Activated naive CD8-positive, alpha-beta T cell treated with anti-CD3 and anti-CD28 coated beads for 36 hours (primary cell): Measurements from ENCODE around the gene LIN37. TPM values are rescaled to one million over a fixed set of nuclear protein-coding genes. Genes with fewer than 3 reads are reported as not detected.
A peak's percentile ranks its signal among the peaks of the same experiment; 100 is the strongest.
"Not testable (repeated sequence)": the region's sequence is repeated elsewhere in the genome, so short reads cannot be mapped to it uniquely, and the experiment has no call there.

Experiments
- DNase-seq: peaks from one replicate; pipeline ENCODE4 v3.0.0; 2021
- H3K27ac Mint-ChIP-seq: one replicate; pipeline ENCODE4 v1.8.0; 2022; ENCODE audit warnings: mild to moderate bottlenecking, moderate library complexity, mixed read lengths
- H3K27me3 Mint-ChIP-seq: one replicate; pipeline ENCODE4 v1.8.0; 2022; ENCODE audit warnings: mild to moderate bottlenecking, mixed read lengths
- H3K36me3 Mint-ChIP-seq: one replicate; pipeline ENCODE4 v1.8.0; 2021; ENCODE audit warnings: mild to moderate bottlenecking, mixed read lengths
- H3K4me1 Mint-ChIP-seq: one replicate; pipeline ENCODE4 v1.8.0; 2021; ENCODE audit warnings: mixed read lengths
- H3K4me3 Mint-ChIP-seq: one replicate; pipeline ENCODE4 v1.8.0; 2022; ENCODE audit warnings: mild to moderate bottlenecking, moderate library complexity, mixed read lengths
- H3K9me3 Mint-ChIP-seq: one replicate; pipeline ENCODE4 v1.8.0; 2022; ENCODE audit warnings: mixed read lengths
- total RNA-seq, 2 experiments: library from RNA; stranded (reverse); gene quantifications; one replicate each; pipeline ENCODE4 v1.2.3, GENCODE V29; 2021

Gene LIN37
- total RNA-seq, 2 experiments from 2014 or later, result 5.1 to 7.0 TPM

GRCh38 chr19:35760711-35761349 lies 12.5 kb downstream of the LIN37 start:
- Mint-ChIP-seq H3K4me3 (no peak overlapping the region), H3K27ac (no peak overlapping the region), H3K9me3 (no peaks in the 10 kb centered on the region), H3K4me1 (peaks cover 18% of the 10 kb centered on the region), H3K27me3 (peaks cover 10% of the 10 kb centered on the region), H3K36me3 (peaks cover 22% of the 10 kb centered on the region)
- DNase-seq, result no peak

GRCh38 chr19:35764432-35765315 lies 16.3 kb downstream of the LIN37 start:
- Mint-ChIP-seq H3K27me3 (no peaks in the 10 kb centered on the region), H3K27ac (no peak overlapping the region)

GRCh38 chr19:35766571-35767104 lies 18.3 kb downstream of the LIN37 start:
- Mint-ChIP-seq H3K9me3 (no peaks in the 10 kb centered on the region), H3K27ac (no peak overlapping the region), H3K4me3 (no peak overlapping the region), H3K4me1 (no peaks in the 10 kb centered on the region), H3K36me3 (peaks cover 10% of the 10 kb centered on the region), H3K27me3 (no peaks in the 10 kb centered on the region)
- no peak for DNase-seq

More at GRCh38 chr19:35764432-35765315, 16.3 kb downstream of the LIN37 start:
- Mint-ChIP-seq H3K4me3 (no peak overlapping the region), H3K9me3 (no peaks in the 10 kb centered on the region), H3K36me3 (peaks cover 16% of the 10 kb centered on the region), H3K4me1 (peaks cover 2% of the 10 kb centered on the region)
- DNase-seq, result no peak

GRCh38 chr19:35767288-35768081 lies 19.1 kb downstream of the LIN37 start:
- Mint-ChIP-seq H3K4me3 (no peak overlapping the region), H3K9me3 (no peaks in the 10 kb centered on the region), H3K27ac (no peak overlapping the region), H3K27me3 (no peaks in the 10 kb centered on the region), H3K36me3 (peaks cover 4% of the 10 kb centered on the region), H3K4me1 (no peaks in the 10 kb centered on the region)
- no peak for DNase-seq

GRCh38 chr19:35768082-35768421 lies 19.7 kb downstream of the LIN37 start:
- no peaks in the 10 kb centered on the region for H3K27me3 Mint-ChIP-seq
- peaks cover 4% of the 10 kb centered on the region for H3K36me3 Mint-ChIP-seq
- no peaks in the 10 kb centered on the region for H3K4me1 Mint-ChIP-seq
- H3K27ac Mint-ChIP-seq, result no peak overlapping the region
- DNase-seq, result no peak
- H3K4me3 Mint-ChIP-seq, result no peak overlapping the region
- no peaks in the 10 kb centered on the region for H3K9me3 Mint-ChIP-seq

GRCh38 chr19:35772362-35772761 lies 24.0 kb downstream of the LIN37 start:
- H3K4me1 Mint-ChIP-seq, result peaks cover 11% of the 10 kb centered on the region
- not testable (repeated sequence) for H3K27ac Mint-ChIP-seq, H3K9me3 Mint-ChIP-seq, H3K27me3 Mint-ChIP-seq, DNase-seq, H3K36me3 Mint-ChIP-seq, H3K4me3 Mint-ChIP-seq

GRCh38 chr19:35773020-35773806 lies 24.8 kb downstream of the LIN37 start:
- Mint-ChIP-seq H3K27ac (no peak overlapping the region), H3K4me1 (peaks cover 11% of the 10 kb centered on the region), H3K36me3 (peaks cover 3% of the 10 kb centered on the region), H3K9me3 (no peaks in the 10 kb centered on the region), H3K27me3 (no peaks in the 10 kb centered on the region), H3K4me3 (no peak overlapping the region)
- no peak for DNase-seq

- Mint-ChIP-seq H3K4me1 (peaks cover 11% of the 10 kb centered on the region), H3K27me3 (no peaks in the 10 kb centered on the region), H3K36me3 (peaks cover 3% of the 10 kb centered on the region), H3K9me3 (no peaks in the 10 kb centered on the region), H3K27ac (no peak overlapping the region), H3K4me3 (peak overlapping the region; percentile 75)
- DNase-seq, result no peak
These were observed 26.1 kb downstream of the LIN37 start for GRCh38 chr19:35774274-35775045.

GRCh38 chr19:35775046-35775297 lies 26.6 kb downstream of the LIN37 start:
- DNase-seq, result no peak
- Mint-ChIP-seq H3K4me3 (peak overlapping the region; percentile 75), H3K36me3 (no peaks in the 10 kb centered on the region), H3K27ac (no peak overlapping the region), H3K4me1 (peaks cover 11% of the 10 kb centered on the region), H3K27me3 (no peaks in the 10 kb centered on the region), H3K9me3 (no peaks in the 10 kb centered on the region)

GRCh38 chr19:35775298-35776101 lies 27.1 kb downstream of the LIN37 start, which contains the start of gene ARHGAP33:
TSS of gene ARHGAP33 (plus strand) at chr19:35775564. CDS start at chr19:35775659, 95 bp downstream.
- Mint-ChIP-seq H3K36me3 (no peaks in the 10 kb centered on the region), H3K27me3 (no peaks in the 10 kb centered on the region), H3K4me3 (peak within 1 kb of the TSS; percentile 82), H3K27ac (no peak within 1 kb of the TSS), H3K4me1 (peaks cover 11% of the 10 kb centered on the region), H3K9me3 (no peaks in the 10 kb centered on the region)
- peak; percentile 99 for DNase-seq

- H3K27ac Mint-ChIP-seq, result no peak overlapping the region
- no peaks in the 10 kb centered on the region for H3K27me3 Mint-ChIP-seq
- DNase-seq, result no peak
These were observed 27.9 kb downstream of the LIN37 start for GRCh38 chr19:35776102-35776788.

GRCh38 chr19:35777086-35777841 lies 28.9 kb downstream of the LIN37 start:
- H3K27ac Mint-ChIP-seq, result no peak overlapping the region
- H3K9me3 Mint-ChIP-seq, result no peaks in the 10 kb centered on the region
- H3K4me1 Mint-ChIP-seq, result peaks cover 11% of the 10 kb centered on the region
- H3K4me3 Mint-ChIP-seq, result peak overlapping the region; percentile 7
- no peak for DNase-seq
- no peaks in the 10 kb centered on the region for H3K36me3 Mint-ChIP-seq
- H3K27me3 Mint-ChIP-seq, result no peaks in the 10 kb centered on the region

More at GRCh38 chr19:35776102-35776788, 27.9 kb downstream of the LIN37 start:
- H3K9me3 Mint-ChIP-seq, result no peaks in the 10 kb centered on the region
- no peaks in the 10 kb centered on the region for H3K36me3 Mint-ChIP-seq
- H3K4me1 Mint-ChIP-seq, result peaks cover 11% of the 10 kb centered on the region
- peak overlapping the region; percentile 82 for H3K4me3 Mint-ChIP-seq
